PC-9 (cell line): ENCODE data around the gene TUBB2B.

Source experiments
- CTCF ChIP-seq: fragments of 200-600 bp; sonication (generic); conservative IDR thresholded peaks from 2 replicates; pipeline ENCODE4 v1.6.1; 2017; ENCODE audit warnings: mixed run types, antibody characterized with exemption, mild to moderate bottlenecking, moderate library complexity
- EZH2 ChIP-seq: fragments of 200-600 bp; sonication (generic); IDR thresholded peaks from 2 replicates; pipeline ENCODE4 v1.8.0; 2017; ENCODE audit warnings: antibody characterized with exemption, low read depth

DNA sequence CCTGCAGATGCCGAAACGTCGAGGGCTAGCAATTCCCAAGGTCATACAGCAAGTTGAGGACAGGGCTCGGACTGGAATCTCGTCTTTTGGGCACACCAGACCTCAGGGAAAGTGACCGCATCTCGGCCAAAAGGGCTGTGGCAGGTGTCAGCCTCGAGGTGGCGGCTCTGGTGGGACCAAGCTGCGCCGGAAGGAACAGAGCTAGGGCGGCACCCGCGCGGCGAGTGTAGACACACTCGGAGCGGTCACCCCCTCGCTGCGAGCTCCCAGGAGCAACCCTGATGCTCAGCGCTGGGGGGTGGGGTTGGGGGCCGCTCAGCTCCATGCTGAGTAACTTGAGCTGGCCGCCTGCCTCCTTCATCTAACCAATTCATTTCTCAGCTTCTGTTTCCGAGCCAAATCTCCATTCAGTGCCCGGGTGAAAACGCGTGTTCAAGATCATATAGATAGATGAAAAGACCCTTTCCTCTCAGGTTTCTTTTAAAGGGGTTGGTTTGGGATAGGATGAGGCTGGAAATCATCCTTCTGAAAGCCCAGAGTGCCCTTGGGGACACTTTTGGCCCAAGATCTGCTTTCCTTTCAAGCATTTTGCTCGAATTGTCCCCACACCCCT, 2.2 kb upstream of the TUBB2B start:
- TF ChIP-seq CTCF (no peak), EZH2 (no peak)
